Central memory CD8-positive, alpha-beta T cell (primary cell): ENCODE measurements around the gene AIFM1.

Source experiments
- ATAC-seq: fragments of 150-1000 bp; cut with Tn5 transposase; replicated peaks from 2 replicates; pipeline ENCODE4 v1.10.0; 2022; ENCODE audit warnings: mild to moderate bottlenecking, moderate FRiP score, moderate number of reproducible peaks; ENCODE audit not compliant: poor library complexity, severe bottlenecking; ENCODE audit errors: extremely low read depth
- DNase-seq, 2 donors: peaks; one replicate each; pipeline ENCODE4 v3.0.0; 2021; ENCODE audit warnings: low spot score in 2 of 2
- H3K27ac Mint-ChIP-seq: one replicate; pipeline ENCODE4 v1.8.0; 2022; ENCODE audit warnings: low read depth, mild to moderate bottlenecking, moderate library complexity, mixed read lengths
- H3K27me3 Mint-ChIP-seq: one replicate; pipeline ENCODE4 v1.8.0; 2022; ENCODE audit warnings: mixed read lengths
- H3K36me3 Mint-ChIP-seq: one replicate; pipeline ENCODE4 v1.8.0; 2022; ENCODE audit warnings: mild to moderate bottlenecking, moderate library complexity, mixed read lengths; ENCODE audit not compliant: insufficient read depth
- H3K4me1 Mint-ChIP-seq: one replicate; pipeline ENCODE4 v1.8.0; 2022; ENCODE audit warnings: mixed read lengths
- H3K4me3 Mint-ChIP-seq: one replicate; pipeline ENCODE4 v1.8.0; 2022; ENCODE audit warnings: mild to moderate bottlenecking, moderate library complexity, mixed read lengths
- H3K9me3 Mint-ChIP-seq: one replicate; pipeline ENCODE4 v1.8.0; 2022; ENCODE audit warnings: mixed read lengths

Gene AIFM1

DNA sequence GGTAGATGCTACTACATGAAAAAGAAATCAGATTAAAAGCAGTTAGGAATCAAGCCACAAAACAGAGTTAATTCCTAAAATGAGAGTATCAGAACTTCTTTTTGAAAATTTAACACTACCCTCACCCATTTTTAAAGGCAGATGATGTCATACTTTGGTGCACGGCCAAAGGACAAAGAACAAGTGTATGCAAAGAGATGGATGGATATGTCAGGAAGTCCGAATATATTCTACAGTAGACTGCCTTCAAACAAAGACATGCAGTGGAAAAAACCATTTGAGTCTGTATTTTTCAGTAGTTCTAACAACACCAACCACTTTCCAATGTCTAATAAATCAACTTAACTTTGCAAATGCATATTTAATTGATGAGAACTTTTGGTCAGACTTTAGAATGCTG is 2.2 kb downstream of the AIFM1 start:
- DNase-seq (no peak), ATAC-seq (no peak)
- Mint-ChIP-seq H3K27me3 (no peaks in the 10 kb centered on the region), H3K9me3 (no peaks in the 10 kb centered on the region), H3K4me1 (peaks cover 28% of the 10 kb centered on the region), H3K27ac (no peak overlapping the region), H3K36me3 (peaks cover 11% of the 10 kb centered on the region), H3K4me3 (no peak overlapping the region)

GRCh38 chrX:130162094-130162735 is 3.4 kb downstream of the AIFM1 start:
- ATAC-seq (no peak), DNase-seq (no peak)
- peaks cover 28% of the 10 kb centered on the region for H3K4me1 Mint-ChIP-seq
- H3K27me3 Mint-ChIP-seq: no peaks in the 10 kb centered on the region
- H3K9me3 Mint-ChIP-seq: no peaks in the 10 kb centered on the region
- no peak overlapping the region for H3K27ac Mint-ChIP-seq
- H3K36me3 Mint-ChIP-seq: peaks cover 13% of the 10 kb centered on the region
- H3K4me3 Mint-ChIP-seq: no peak overlapping the region

- Mint-ChIP-seq H3K9me3 (no peaks in the 10 kb centered on the region), H3K27me3 (no peaks in the 10 kb centered on the region), H3K4me1 (peaks cover 14% of the 10 kb centered on the region), H3K4me3 (no peak overlapping the region), H3K27ac (no peak overlapping the region), H3K36me3 (peaks cover 3% of the 10 kb centered on the region)
- DNase-seq (no peak), ATAC-seq (no peak)
These were observed 5.9 kb downstream of the AIFM1 start for GRCh38 chrX:130159776-130160175.

GRCh38 chrX:130158311-130158710 is 7.3 kb downstream of the AIFM1 start:
- Mint-ChIP-seq H3K27ac (no peak overlapping the region), H3K4me3 (no peak overlapping the region)
- DNase-seq: no peak

DNA sequence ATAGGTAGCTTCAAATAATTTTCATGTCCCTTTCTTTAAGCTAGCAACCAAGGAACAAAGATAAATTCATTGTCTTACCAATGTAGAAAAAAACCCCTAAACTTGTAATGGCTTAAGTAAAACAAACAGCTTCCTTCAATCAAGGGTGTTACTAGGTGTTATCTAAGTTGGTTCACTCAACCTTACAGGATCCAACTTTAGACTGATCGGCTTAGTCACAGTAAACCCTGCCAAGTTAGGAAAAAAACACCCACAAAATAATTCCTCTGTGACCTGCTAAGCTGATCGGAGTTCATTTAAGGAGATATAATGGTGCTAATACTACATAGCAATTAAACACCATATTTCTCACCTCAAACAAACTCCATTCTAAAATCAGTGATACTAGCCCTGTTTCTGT is 10.1 kb downstream of the AIFM1 start:
- Mint-ChIP-seq H3K27ac (no peak overlapping the region), H3K9me3 (no peaks in the 10 kb centered on the region), H3K4me3 (no peak overlapping the region), H3K36me3 (peaks cover 9% of the 10 kb centered on the region), H3K4me1 (peaks cover 5% of the 10 kb centered on the region), H3K27me3 (no peaks in the 10 kb centered on the region)
- DNase-seq: no peak
- ATAC-seq: no peak

More at GRCh38 chrX:130158311-130158710, 7.3 kb downstream of the AIFM1 start:
- Mint-ChIP-seq H3K27me3 (no peaks in the 10 kb centered on the region), H3K9me3 (no peaks in the 10 kb centered on the region), H3K36me3 (peaks cover 3% of the 10 kb centered on the region), H3K4me1 (peaks cover 13% of the 10 kb centered on the region)
- ATAC-seq: no peak

DNA sequence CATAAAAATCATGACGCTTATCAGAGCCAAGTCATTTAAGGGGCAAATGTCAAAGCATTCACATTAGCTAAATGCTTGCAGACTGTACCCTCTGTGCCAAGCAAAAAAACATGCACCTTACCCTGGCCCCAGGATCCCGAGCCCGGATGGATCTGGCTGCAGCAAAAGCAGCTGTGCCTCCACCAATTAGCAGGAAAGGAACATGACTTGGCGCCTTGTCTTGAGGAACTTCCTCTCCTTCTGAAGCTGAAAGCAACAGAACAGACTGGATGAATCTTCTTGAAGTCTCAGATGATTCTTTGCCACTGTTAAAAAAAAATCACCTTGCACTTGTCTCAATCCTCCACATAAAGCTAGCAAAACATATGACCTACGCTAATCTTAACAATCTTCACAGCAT is 18.0 kb downstream of the AIFM1 start:
- no peak for ATAC-seq
- no peak overlapping the region for H3K27ac Mint-ChIP-seq
- no peak for DNase-seq
- H3K27me3 Mint-ChIP-seq: no peaks in the 10 kb centered on the region
- H3K4me3 Mint-ChIP-seq: no peak overlapping the region
- H3K4me1 Mint-ChIP-seq: peaks cover 6% of the 10 kb centered on the region
- H3K9me3 Mint-ChIP-seq: no peaks in the 10 kb centered on the region
- H3K36me3 Mint-ChIP-seq: peaks cover 40% of the 10 kb centered on the region

DNA sequence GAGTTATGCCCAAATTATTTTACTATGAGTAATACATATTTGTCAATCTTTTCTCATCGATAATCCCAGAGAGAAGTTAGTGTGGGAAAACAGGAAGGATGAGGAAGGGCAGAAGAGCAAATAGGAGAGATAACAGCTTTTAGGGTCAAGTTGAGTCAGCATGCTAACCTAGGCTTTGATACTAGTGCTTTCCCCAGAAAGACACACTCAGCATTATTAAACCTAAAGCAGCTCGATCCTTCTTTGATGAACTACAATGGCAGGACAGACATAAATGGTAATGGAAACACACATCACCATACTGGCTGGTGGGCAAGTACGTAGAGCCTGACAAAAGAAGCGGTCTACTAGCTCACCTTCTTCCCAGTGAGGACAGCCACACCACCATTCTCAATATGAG is 20.5 kb downstream of the AIFM1 start:
- Mint-ChIP-seq H3K36me3 (peaks cover 37% of the 10 kb centered on the region), H3K9me3 (no peaks in the 10 kb centered on the region), H3K27ac (no peak overlapping the region), H3K27me3 (no peaks in the 10 kb centered on the region), H3K4me3 (no peak overlapping the region), H3K4me1 (peaks cover 6% of the 10 kb centered on the region)
- ATAC-seq (no peak), DNase-seq (no peak)

GRCh38 chrX:130144509-130144908 is 21.1 kb downstream of the AIFM1 start:
- Mint-ChIP-seq H3K4me3 (no peak overlapping the region), H3K27ac (no peak overlapping the region), H3K27me3 (no peaks in the 10 kb centered on the region), H3K36me3 (peaks cover 41% of the 10 kb centered on the region), H3K4me1 (peaks cover 6% of the 10 kb centered on the region), H3K9me3 (no peaks in the 10 kb centered on the region)
- no peak for DNase-seq
- no peak for ATAC-seq

DNA sequence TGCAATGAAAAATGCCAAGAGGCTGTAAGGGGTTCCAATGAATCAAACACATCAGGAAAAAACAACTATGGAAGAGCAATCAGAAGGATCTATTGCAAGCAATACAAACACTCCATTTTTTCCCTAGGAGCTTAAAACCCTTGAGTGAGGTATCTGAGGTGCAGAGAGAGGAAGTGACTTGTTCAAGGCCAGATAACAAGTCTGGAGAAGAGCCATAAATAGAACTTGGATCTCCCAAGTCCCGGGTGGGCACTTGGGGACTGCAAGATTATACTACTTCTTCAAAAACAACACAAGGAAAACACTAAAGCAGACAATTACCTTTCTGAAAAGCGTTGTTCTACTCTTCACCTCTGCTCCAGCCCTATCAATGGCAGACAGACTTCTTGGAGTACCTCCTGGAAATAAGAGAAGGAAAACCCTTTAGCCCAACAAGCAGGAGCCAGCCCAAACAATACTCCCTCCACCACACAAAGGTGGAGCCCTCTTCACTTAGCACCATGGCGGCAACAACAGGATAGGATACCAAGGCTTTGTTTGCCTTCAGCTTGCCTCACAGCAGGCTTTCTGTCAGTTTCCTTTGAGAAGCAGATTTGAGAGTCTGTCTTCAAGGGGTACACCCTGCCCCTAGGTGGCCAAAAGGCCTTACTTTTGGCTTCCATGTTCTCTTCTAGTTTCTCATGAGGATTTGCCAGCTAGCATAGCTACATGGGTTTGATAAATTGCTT is 26.0 kb downstream of the AIFM1 start:
- DNase-seq: no peak
- Mint-ChIP-seq H3K4me1 (peaks cover 6% of the 10 kb centered on the region), H3K36me3 (peaks cover 28% of the 10 kb centered on the region), H3K9me3 (no peaks in the 10 kb centered on the region), H3K4me3 (no peak overlapping the region), H3K27ac (no peak overlapping the region), H3K27me3 (no peaks in the 10 kb centered on the region)
- ATAC-seq: no peak

DNA sequence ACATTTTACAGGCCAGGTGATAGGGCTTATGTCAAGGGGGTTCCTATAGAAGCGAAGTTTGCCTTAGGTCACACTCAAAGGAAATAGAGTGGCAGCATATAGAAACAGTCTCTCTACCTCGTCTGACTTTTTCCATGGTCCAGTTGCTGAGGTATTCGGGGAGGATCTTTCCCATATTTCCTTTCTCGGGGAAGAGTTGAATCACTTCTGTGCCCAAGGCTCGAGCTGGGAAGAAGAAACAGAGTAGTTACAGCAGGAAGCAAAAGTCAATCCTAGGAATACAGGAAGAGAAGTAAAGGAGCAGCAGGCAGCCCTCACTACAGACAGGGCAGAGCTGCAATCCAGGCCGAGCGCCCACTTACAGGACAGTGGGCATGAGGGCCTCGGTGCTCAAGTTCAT is 28.7 kb downstream of the AIFM1 start:
- H3K27ac Mint-ChIP-seq: no peak overlapping the region
- H3K36me3 Mint-ChIP-seq: peaks cover 31% of the 10 kb centered on the region
- H3K9me3 Mint-ChIP-seq: no peaks in the 10 kb centered on the region
- H3K4me3 Mint-ChIP-seq: no peak overlapping the region
- ATAC-seq (no peak), DNase-seq (no peak)
- H3K27me3 Mint-ChIP-seq: no peaks in the 10 kb centered on the region
- H3K4me1 Mint-ChIP-seq: no peaks in the 10 kb centered on the region

DNA sequence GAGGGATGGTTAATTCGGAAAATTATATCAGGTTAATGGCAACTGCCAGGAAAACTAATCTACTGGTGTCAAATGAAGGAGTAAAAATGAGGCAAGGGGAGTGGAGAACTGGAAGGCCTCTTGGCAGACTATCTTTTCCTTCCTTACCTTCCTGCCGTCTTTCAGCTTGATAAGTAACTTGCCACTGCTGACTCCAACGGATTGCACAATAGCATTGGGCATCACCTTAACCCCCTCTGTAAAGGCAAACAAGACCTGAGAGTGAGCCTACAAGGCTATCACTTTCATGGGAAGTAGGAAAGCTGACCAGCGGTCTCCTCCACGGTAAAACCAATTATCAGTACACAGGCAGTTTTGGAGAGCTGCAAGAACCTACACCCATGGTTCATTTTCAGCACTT is 29.1 kb downstream of the AIFM1 start:
- peaks cover 35% of the 10 kb centered on the region for H3K36me3 Mint-ChIP-seq
- H3K4me1 Mint-ChIP-seq: no peaks in the 10 kb centered on the region
- H3K27ac Mint-ChIP-seq: no peak overlapping the region
- ATAC-seq (no peak), DNase-seq (no peak)
- no peak overlapping the region for H3K4me3 Mint-ChIP-seq
- H3K9me3 Mint-ChIP-seq: no peaks in the 10 kb centered on the region
- H3K27me3 Mint-ChIP-seq: no peaks in the 10 kb centered on the region

DNA sequence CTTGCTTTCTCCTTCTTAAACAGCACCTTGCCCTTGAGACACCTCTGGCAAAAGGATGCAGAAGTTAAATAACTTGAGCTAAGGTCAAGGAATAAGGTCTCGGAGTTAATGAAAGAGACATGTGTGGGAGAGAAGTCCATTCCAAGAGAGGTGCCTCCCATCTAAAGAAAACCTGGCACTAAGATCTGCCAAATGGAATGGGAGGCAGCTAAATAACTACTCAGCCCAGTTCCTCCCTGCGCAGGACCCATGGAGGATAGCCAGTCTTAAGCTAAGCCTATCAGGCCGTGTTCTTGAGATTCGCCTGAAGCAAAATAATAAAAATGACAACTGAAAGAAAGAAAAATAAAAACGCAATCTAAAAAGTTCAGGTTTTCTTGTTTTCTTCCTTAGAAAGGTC is 34.7 kb downstream of the AIFM1 start:
- H3K4me1 Mint-ChIP-seq: no peaks in the 10 kb centered on the region
- DNase-seq (no peak), ATAC-seq (no peak)
- peaks cover 32% of the 10 kb centered on the region for H3K36me3 Mint-ChIP-seq
- no peaks in the 10 kb centered on the region for H3K27me3 Mint-ChIP-seq
- H3K9me3 Mint-ChIP-seq: no peaks in the 10 kb centered on the region
- no peak overlapping the region for H3K27ac Mint-ChIP-seq
- H3K4me3 Mint-ChIP-seq: no peak overlapping the region

DNA sequence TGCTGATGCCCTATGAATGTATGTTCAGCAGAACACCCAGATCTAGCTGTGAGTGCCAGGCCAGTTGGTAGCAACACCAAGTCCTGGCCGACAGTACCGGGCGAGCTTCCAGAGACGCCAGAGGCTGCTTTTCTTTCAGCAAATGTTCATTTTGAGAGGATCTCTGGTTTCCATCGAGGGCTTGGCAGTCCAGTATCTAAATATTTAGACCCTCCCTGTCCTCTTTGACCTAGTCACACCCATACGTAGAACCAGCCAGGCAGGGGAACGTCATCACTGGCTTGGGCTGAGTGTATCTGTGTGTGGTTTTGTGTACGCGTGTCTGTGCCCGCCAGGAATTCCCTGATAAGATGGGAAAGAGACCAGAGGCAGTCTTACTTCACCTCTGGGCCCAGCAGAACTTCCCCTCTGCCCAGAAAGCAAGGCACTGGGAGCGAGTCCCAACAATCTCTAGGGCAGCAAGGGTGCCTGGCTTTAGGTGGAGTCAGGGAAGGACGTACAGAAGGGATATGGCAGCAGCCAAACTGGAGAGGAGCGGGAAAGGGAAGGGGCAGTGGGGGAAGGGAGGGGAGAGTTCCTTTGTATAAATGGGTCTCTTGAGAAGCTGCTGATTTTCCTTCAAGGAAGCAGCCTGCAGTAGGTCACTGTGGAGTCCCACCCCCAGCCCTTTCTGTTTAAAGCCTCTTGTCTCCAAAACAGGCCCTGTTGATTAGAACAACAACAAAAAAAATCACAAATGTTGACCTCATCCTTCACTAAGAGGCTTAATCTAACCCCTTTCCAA is 40.4 kb downstream of the AIFM1 start:
- DNase-seq (no peak), ATAC-seq (no peak)
- H3K36me3 Mint-ChIP-seq: peaks cover 20% of the 10 kb centered on the region
- H3K27ac Mint-ChIP-seq: no peak overlapping the region
- H3K4me1 Mint-ChIP-seq: no peaks in the 10 kb centered on the region
- no peaks in the 10 kb centered on the region for H3K9me3 Mint-ChIP-seq
- no peak overlapping the region for H3K4me3 Mint-ChIP-seq
- no peaks in the 10 kb centered on the region for H3K27me3 Mint-ChIP-seq
